GM08714 (cell line): ENCODE data around the gene CPM.

Source experiments
- H3K4me3 ChIP-seq: fragments of 200-500 bp; sonication (Bioruptor generic); 2 replicates; pipeline ENCODE4 v1.5.1; 2014; ENCODE audit warnings: mild to moderate bottlenecking, low read length, inconsistent platforms
- ZNF274 ChIP-seq: IDR thresholded peaks from 2 replicates; pipeline ENCODE4 v1.6.1; 2012; ENCODE audit warnings: mild to moderate bottlenecking, low read depth, low read length

CPM gene

GRCh38 chr12:68903511-68903910 lies 29.5 kb downstream of the CPM start:
- no peak for TF ChIP-seq ZNF274
- H3K4me3 ChIP-seq: no peak overlapping the region

GRCh38 chr12:68901551-68901950 lies 31.4 kb downstream of the CPM start:
- no peak overlapping the region for H3K4me3 ChIP-seq
- TF ChIP-seq ZNF274: no peak

GRCh38 chr12:68901145-68901544 lies 31.8 kb downstream of the CPM start:
- TF ChIP-seq ZNF274: no peak
- no peak overlapping the region for H3K4me3 ChIP-seq

GRCh38 chr12:68900241-68900640 lies 32.7 kb downstream of the CPM start:
- no peak overlapping the region for H3K4me3 ChIP-seq
- no peak for TF ChIP-seq ZNF274

GRCh38 chr12:68899251-68899771 lies 33.7 kb downstream of the CPM start:
- no peak for TF ChIP-seq ZNF274
- no peak overlapping the region for H3K4me3 ChIP-seq

GRCh38 chr12:68896881-68897540 lies 36.0 kb downstream of the CPM start:
- TF ChIP-seq ZNF274: no peak
- no peak overlapping the region for H3K4me3 ChIP-seq

GRCh38 chr12:68894276-68894855 lies 38.6 kb downstream of the CPM start:
- H3K4me3 ChIP-seq: no peak overlapping the region
- TF ChIP-seq ZNF274: no peak

- H3K4me3 ChIP-seq: no peak overlapping the region
- no peak for TF ChIP-seq ZNF274
These were observed 39.2 kb downstream of the CPM start for GRCh38 chr12:68893741-68894140.

- no peak overlapping the region for H3K4me3 ChIP-seq
- TF ChIP-seq ZNF274: no peak
These were observed 39.8 kb downstream of the CPM start for GRCh38 chr12:68893201-68893600.

GRCh38 chr12:68891141-68891540 lies 41.8 kb downstream of the CPM start:
- no peak overlapping the region for H3K4me3 ChIP-seq
- no peak for TF ChIP-seq ZNF274

- H3K4me3 ChIP-seq: no peak overlapping the region
- TF ChIP-seq ZNF274: no peak
These were observed 42.3 kb downstream of the CPM start for GRCh38 chr12:68890701-68891113.

- H3K4me3 ChIP-seq: no peak overlapping the region
- TF ChIP-seq ZNF274: no peak
These were observed 44.7 kb downstream of the CPM start for GRCh38 chr12:68888243-68888642.

- no peak overlapping the region for H3K4me3 ChIP-seq
- no peak for TF ChIP-seq ZNF274
These were observed 45.3 kb downstream of the CPM start for GRCh38 chr12:68887641-68888040.

- H3K4me3 ChIP-seq: no peak overlapping the region
These were observed 46.1 kb downstream of the CPM start for GRCh38 chr12:68886636-68887572.

More at GRCh38 chr12:68886636-68887572, 46.1 kb downstream of the CPM start:
- TF ChIP-seq ZNF274: no peak
